HG03196 (cell line): Measurements from ENCODE around the gene CPA3.

Experiments
- ATAC-seq: cut with Tn5 transposase; IDR thresholded peaks from one replicate; pipeline ENCODE4 v1.9.1; 2021; ENCODE audit not compliant: unreplicated experiment

CPA3 gene, protein sequence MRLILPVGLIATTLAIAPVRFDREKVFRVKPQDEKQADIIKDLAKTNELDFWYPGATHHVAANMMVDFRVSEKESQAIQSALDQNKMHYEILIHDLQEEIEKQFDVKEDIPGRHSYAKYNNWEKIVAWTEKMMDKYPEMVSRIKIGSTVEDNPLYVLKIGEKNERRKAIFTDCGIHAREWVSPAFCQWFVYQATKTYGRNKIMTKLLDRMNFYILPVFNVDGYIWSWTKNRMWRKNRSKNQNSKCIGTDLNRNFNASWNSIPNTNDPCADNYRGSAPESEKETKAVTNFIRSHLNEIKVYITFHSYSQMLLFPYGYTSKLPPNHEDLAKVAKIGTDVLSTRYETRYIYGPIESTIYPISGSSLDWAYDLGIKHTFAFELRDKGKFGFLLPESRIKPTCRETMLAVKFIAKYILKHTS

DNA sequence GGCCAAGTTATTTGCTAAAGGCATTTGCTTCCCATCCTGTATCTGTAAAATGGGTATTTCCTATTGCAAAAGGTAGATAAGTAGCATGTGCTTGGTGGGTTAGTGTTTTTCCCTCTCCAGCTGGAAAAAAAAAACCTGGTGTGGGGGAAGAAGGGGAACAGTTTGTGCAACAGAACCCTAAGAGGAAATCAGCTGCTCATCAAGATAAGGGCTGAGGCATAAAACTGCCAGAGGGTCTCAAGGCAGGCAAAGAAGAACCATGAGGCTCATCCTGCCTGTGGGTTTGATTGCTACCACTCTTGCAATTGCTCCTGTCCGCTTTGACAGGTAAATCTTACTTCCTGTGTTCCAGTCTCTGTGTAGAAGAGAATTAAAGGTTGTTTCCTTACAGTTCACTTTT is at the start of gene CPA3:
Gene CPA3, plus strand, starts transcription at position 248 of the 400 bp plus-strand sequence. Its CDS starts 12 bp downstream, at position 260.
- ATAC-seq, result no peak

DNA sequence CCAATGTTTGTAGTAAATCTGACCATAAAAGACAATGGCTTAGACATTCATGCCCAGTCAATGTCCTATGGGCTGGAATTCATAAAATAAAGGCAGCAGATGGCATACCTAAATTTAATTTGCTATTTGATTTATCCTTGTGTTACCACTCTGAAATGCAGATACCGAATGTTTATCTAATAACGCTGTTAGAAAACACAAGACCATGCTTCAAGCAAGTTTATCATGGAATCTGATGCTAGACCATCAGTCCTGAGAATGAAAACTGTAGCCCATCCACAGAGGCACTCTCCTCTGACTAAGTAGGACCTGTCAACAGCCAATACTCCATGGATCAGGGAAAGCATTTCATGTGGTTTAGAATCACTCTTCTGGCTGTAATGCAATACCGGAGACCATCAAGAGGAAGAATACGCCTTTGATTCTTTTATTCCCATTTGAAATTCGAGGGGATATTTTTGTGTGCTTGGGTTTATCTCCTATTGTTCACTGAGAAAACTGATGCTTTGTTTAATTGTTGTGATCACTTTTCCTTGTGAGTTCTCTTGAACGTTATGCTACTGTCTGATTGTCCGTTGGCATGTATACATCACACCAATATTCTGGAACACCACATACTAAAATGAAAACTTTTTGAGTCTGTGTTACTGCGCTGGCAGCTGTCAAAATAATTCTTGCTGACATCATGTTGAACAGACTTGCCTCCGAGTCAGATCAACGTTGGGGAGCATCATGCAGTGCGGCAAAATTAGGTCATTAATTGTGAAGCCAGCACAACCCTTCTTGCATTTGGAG is 49.6 kb upstream of the CPA3 start:
- no peak for ATAC-seq

DNA sequence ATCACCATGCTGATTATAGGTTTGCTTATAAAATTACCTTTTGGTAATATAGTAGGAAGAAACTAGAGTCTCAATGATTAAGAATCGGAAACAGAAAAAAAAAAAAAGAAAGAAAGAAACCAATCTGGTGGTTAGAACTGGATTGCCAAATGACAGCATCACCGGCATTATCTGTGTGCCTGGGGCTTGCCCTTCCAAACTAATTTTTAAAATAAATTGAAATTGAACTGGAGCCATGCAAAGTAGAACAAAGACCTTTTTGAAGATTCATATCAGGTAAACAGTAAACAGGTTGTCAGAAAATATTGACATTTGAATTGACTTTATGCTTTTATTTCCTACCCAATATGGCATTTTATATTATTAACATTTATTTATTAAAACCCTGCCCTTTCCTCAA is 48.7 kb upstream of the CPA3 start:
- no peak for ATAC-seq

DNA sequence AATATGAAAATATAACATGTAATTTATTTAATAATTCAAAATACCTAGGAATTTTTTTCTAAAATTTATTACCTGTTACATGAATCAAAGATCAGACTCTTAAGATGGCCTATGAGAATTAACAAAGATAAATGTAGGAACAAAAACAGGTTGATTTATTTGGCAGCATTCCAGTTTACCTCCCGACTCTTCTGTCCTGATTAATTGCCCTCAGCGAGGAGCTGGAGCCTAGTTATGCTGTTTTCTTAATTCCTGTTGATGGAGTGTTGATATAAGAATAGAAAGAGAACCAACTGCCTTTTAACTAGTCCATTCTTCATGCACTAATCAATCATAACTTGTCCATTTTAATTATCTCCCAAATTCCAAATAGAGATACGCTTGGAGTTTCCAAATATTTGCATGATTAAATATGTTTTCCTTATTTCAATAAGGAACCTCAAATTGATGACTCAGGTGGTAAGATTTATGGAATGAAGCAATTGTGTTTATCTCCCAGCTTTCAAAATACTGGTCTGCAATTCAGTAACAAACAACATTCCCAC is 48.0 kb upstream of the CPA3 start:
- ATAC-seq, result no peak

DNA sequence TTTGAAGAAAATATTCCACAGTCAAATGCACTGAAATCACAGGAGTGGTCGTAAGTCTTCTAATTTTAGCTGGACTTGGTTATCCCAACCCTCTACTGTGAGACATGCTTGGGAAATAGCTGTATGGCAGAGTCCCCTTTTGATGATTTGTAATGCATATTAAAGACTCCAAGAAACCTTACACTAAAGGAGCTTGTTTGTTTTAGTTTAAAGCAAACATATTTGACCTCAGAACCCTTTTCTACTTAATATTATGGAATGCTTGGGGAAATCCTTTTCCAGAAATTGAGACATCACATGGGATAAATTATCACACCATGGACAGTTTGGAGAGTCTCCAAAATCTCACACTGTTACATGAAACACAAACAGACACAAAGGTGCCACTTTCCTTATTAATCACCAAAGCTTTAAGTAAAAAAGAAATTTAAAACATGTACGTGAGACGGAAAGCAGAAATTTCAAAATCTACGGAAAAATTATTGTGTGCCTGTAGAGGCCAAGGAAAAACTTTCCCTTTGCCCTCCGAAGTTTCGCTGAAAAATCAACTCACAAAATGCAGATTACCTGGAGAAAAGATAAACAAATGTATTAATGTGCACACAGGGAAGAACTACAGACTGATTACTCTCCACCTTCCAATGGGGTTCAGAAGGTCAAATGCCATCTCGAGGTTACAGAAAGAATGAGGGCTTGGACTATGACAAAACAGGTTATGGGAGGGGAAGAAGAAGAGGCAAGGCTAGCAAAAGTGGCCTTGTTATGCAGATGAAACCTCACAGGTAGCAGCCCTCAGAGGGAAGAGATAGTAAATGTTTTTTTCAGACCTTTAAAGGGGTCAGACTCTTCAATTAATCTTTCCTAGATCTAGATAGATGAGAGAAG is 44.5 kb upstream of the CPA3 start:
- no peak for ATAC-seq

DNA sequence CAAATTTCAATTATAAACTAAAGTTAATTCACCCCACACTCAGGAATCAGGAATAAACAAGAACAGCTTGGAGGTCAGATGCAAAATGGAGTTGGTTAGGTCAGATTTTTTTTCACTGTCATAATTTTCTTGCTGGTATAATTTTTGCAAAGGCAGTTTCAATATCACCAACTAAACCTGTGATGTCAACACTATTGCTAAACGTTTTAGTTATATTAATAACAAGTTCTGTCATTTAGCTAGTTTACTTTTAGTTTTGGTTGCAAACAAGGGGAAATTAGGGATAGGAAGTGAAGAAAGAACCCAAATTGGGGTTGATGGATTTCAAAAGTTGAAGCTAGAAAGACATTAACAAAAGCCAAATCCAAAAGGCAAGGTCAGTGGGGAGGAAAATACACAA is 42.1 kb upstream of the CPA3 start:
- ATAC-seq, result no peak

DNA sequence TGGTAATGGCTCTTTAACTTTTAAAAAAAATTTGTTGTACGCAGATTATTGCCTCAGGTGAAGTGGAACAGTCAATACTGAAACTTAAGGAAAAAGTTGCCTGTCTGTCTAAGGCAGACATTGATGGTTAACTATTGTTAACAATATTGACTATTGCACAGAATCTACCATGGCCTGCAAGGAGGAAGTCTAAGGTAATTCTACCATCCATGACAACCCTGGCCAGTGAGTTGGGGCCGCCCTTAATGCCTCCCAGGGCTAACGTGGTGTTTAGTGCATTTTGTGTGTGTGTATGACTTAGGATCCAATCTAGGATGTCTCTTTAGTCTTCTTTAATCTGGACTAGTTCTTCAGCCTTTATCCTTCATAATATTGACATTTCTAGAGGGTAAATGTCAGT is 39.6 kb upstream of the CPA3 start:
- ATAC-seq, result no peak

DNA sequence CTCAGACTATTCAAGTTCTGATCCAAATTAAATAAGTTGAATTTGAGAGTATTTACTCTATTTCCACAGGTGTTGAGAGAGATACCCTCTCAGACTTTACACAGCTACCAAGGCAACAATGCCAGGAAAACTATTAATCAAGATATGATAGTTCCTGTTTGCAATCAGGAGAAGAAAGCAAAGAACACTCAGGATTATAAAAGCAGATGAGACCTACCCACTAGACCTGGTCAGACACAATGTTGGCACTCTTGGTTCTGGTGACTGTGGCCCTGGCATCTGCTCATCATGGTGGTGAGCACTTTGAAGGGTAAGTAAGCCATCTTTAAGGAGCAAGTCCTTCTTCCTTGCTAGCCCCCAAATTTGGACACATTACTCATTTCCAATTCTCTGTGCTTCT is 37.5 kb upstream of the CPA3 start, which contains the start of gene CPB1:
Gene CPB1, plus strand, starts transcription at position 227 of the 400 bp plus-strand sequence. Its CDS starts 13 bp downstream, at position 240.
- no peak for ATAC-seq

DNA sequence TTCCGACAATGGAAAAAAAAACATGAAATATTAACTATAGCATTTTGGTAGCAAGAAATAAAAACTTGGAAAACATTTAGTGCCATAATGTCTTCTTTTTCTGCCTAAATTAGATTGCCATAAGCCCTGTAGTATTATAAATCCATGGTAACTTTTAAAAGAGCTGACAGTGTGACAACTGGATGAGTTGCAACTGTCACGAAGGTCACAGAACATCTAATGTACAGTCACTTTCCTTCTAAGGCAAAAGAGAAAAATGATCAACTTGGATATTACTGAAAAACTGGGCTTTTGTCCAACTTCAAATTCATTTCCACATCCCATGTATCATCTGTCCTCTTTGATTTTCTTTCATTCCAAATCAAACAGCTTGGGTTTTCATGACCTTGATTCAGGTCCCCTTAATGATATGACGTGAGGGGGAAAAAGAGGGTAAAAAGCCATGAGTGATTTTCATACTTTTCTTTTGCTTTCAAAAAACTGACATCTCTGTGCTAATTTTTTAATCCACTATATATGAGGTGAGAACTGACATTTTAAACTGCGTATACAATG is 36.9 kb upstream of the CPA3 start:
- ATAC-seq, result no peak

DNA sequence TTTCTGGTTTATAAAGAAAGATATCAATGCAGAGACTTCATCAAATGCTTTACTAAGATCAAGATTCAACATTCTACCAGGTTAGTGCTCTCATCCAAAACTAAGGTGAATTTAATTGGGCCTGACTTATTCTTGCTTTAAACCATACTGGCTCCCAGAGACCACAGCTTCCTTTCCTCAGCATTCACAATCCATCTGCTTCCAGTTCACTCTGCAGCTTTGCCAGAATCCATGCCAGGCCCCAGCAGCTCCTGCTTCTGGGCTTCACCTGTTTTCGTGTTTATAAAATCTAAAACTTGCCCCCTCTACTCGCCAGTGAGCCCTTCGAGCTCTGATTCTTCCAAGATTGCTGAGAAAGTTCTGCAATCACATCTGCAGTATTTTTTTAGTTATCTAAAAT is 35.2 kb upstream of the CPA3 start:
- ATAC-seq, result no peak

DNA sequence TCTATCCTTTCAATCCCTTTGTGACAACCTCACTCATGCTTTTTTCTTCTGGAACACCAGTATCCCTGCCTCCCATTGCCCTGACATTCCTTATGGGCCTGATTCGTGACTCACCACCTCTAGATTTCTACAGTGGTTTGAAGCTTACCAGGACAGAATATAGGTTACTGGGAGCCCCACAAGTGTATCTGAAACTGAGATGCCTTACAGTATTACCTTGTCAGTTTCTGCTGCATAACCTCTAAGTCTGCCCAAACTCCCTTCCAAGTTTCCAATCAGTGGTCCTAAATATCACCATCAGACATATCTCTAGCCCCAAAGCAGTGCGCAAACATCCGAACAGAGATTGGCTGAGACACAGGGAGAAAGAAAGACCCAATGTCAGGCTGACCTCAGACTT is 31.9 kb upstream of the CPA3 start:
- ATAC-seq, result no peak

DNA sequence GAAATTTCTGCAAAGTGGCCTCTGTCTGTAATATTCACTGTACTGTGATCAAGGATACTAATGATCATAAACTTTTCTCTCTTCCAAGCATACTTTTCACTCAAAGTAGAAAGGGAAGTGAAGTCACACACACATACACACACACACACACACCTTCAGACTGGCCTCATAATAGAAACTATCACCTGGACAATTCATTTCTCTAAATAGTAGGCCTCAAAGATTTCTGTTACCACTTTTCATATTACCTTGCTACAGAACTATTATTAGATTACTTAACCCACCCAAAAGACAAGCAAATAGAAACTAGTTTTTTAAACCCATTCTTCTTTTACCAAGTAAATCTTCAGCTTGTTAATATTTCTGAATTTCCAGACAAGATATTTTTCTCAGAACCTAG is 25.3 kb upstream of the CPA3 start:
- ATAC-seq, result no peak

DNA sequence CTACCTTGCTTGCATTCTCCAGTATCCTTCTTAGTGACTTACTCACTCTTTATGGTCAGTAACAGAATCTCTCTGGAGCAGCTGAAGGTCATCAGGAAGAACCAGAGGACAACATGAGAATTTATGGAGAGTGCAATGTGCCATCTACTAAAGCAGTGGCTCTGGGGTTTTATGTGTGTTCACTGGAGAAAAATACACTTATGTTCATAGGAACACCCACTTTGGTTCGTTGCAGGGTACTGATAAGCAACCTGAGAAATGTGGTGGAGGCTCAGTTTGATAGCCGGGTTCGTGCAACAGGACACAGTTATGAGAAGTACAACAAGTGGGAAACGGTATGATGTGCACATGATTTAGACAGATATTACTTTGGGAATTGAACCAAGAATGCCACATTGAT is 24.6 kb upstream of the CPA3 start:
- ATAC-seq, result no peak

DNA sequence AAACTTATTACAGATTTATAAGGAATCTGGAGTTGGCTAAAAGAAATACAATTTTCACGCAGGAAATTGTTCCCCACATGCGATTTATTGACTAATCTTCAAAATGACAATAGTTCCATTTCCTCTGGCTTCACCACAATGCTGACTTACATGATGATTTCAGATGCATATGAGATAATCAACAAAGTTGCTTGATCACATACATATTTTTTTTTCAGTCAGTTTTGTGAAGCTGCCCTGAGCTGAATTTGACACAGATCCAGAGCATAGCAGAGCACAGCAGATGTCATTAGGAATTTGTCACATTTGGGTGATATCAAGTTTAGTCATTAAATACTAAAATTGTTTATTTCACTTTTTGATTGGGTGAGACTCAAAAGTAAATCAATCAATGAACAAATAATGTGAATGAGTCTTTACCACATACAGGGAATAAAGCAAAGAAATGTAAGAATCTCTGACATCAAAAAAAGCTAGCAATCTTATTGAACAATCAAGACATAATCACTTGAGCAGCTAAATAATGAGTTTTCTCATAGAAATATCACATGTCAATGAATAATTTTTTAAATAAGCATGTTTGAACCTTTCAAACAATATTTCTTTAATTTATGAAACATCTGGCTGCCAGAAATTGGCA is 19.2 kb upstream of the CPA3 start:
- no peak for ATAC-seq

DNA sequence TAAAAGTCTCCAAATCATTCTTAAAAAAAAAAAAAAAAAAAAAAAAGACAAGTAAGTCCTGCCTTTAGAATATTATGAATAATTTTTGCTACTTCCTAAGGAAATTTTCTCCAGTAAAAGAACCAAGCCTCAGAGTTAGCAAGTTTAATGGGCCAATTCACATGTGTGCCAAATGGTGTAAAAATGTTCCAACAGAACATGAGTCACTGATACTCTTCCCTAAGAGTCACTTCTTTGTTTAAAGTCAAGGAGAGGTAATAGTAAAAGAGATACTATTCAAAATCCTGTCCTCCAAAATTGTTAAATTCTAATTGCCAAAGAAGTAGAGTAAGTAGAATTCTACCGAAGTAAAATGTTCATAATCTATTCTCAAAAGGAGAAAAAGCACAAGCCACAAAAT is 17.7 kb upstream of the CPA3 start:
- no peak for ATAC-seq

DNA sequence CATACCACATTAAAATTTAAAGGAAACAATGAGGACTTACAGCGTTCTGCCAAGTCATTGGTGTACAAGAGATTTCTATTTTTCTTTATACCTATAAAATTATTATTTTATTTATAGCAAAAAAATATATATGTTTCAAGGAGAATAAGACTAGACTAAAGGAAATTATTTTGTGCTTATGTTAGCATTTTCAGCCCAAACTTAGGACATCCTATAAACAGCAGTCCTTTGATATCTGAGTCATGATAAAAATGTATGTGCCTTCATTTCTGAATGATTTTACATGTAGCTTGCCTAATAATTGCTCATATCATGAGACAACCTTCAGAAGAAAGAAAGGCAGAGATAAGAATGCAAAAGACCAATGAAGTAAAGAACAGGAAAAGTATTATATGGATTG is 16.7 kb upstream of the CPA3 start:
- ATAC-seq, result no peak

DNA sequence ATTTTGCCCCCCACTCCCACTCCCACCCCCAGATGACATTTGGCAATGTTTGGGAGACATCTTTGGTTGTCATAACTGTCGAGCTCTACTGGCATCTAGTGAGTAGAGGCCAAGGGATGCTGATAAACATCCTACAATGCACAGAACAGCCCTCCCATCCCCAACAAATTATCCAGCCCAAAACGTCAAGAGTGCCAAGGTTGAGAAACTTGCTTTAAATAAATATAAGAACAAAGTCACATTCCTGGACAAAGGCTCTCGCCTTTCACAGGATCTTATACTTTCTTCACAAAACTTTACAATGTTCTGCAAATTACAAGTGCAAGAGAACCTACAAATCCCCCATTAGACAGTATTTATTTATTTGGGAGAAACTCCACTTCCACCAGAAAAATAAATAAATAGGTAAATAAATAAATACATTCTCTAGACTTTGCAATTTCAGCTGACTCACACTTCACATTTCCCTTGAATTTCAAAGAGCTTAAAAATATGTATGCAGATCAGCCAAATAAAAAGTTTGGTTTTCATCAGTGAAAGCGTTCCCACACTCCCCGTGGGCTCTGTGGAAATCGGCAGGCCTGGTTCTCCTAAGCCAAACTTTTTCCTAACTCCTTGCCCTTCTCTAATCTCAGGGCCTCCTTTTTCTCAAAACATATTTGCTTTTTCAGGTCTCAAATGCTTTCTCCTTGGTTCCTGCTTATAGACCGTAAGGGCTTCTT is 12.7 kb upstream of the CPA3 start:
- ATAC-seq, result no peak

DNA sequence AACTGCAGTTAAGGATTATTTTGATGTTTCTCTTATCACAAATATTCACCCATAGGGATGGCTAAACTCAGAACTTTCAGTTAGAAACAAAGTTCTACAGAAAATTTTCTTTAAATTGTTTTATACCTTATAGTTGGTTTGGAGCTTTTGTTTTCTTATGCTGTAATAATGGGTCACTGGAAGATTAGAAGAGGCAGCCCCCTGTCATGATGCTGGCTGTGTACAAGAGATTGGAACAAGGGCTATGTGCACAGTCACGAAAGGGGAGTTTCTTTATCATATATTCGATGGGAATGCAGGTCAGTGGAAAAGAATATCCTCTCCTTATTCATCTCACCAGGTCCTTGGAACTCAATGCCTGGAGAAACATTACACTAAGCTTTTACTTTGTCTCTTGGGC is 12.0 kb upstream of the CPA3 start:
- no peak for ATAC-seq

DNA sequence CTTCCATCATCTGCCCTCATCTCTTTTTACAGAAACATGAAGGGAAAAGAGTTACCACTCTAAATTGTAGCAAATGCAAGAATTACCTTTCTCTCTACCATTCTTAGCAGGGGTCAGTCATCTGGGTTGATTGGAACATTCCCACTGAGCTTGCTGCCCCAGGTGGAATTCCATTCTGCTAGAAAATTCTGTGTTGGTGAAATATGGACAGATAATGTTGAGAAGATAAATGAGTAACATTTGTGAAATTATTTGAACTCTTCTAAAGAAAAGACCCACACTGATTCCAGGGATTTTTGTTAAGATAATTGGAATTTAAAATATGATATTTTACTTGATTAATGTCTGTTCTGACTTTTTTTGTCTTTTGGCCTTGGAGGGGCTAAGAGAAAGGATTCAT is 11.0 kb upstream of the CPA3 start:
- ATAC-seq, result no peak

DNA sequence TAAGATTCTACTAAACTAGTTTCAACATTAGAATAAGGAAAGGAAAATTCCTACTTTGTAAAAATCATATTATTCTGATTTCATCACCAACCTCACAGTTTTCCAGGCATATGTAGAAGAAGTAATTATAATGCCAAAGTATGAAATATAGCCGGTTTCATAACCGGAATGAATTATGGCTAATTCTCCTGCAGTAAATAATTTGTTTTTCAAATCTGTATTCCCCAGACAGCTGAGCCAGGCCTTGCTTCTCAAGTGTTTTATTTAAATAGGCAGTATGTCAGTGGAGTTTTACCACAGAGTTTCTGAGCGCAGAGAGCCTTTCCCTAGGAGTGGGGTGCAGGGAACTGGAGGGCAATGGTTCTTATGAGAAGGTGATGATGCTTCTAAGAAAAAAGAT is 8.7 kb upstream of the CPA3 start:
- ATAC-seq, result no peak
